GM12892 (cell line): Measurements from ENCODE around the gene DDX3X.

Experiments
- POLR2A ChIP-seq: IDR thresholded peaks from 2 replicates; pipeline ENCODE4 v1.6.1; 2011; ENCODE audit warnings: low read depth, low read length, control low read depth
- POLR2AphosphoS5 ChIP-seq: IDR thresholded peaks from 2 replicates; pipeline ENCODE4 v1.6.1; 2011; ENCODE audit warnings: low read depth, low read length, control low read depth

DNA sequence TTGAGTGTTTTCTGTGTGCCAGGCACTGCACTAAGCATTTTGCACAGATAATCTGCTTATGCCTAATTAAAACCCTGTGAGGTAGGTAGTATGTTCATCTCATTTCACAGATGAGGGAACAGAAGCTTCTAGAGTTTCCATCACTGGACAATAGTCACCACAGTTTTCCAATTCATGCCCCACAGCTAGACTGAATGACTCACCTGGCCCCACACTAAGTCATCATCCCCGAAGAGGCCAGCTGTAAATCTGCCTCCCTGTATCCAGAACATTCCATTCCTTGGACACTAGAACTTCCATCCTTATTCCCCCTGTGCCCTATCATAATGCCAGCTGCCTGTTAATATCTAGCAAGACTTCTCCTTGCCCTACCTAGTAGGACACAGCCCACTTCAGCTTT is 72.2 kb downstream of the DDX3X start:
- TF ChIP-seq POLR2A (no peak), POLR2AphosphoS5 (no peak)
